Islet precursor cell (in vitro differentiated cells): ENCODE measurements around the gene TMEM141.

ENCODE experiments used
- DNase-seq: peaks from one replicate; pipeline ENCODE4 v3.0.0-alpha.2; 2018

Gene TMEM141

GRCh38 chr9:136790640-136791515, at the start of gene TMEM141:
TSS of gene TMEM141 (plus strand) at chr9:136791344. CDS start at chr9:136791371, 27 bp downstream.
- DNase-seq: peak; percentile 100

GRCh38 chr9:136741883-136742571, 49.1 kb upstream of the TMEM141 start:
- DNase-seq: no peak

GRCh38 chr9:136742591-136743391, 48.4 kb upstream of the TMEM141 start, which contains the start of gene LCN10:
TSS of gene LCN10 (minus strand) at chr9:136742940. CDS start at chr9:136742903, 37 bp downstream.
- peak; percentile 87 for DNase-seq

- DNase-seq: no peak
Observed at GRCh38 chr9:136743639-136744211, 47.4 kb upstream of the TMEM141 start.

GRCh38 chr9:136744773-136745172, 46.4 kb upstream of the TMEM141 start:
- no peak for DNase-seq

- no peak for DNase-seq
Observed at GRCh38 chr9:136745389-136746154, 45.6 kb upstream of the TMEM141 start.

- DNase-seq: no peak
Observed at GRCh38 chr9:136746155-136746490, 45.0 kb upstream of the TMEM141 start.

- no peak for DNase-seq
Observed at GRCh38 chr9:136746621-136747020, 44.5 kb upstream of the TMEM141 start.

GRCh38 chr9:136747161-136748060, 43.7 kb upstream of the TMEM141 start:
- DNase-seq: no peak

GRCh38 chr9:136748201-136748600, 42.9 kb upstream of the TMEM141 start, which contains the start of gene LCN6:
TSS of gene LCN6 (minus strand) at chr9:136748525. CDS start at chr9:136748483, 42 bp downstream.
- no peak for DNase-seq

GRCh38 chr9:136748666-136749611, 42.2 kb upstream of the TMEM141 start:
- no peak for DNase-seq

- no peak for DNase-seq
Observed at GRCh38 chr9:136750526-136750925, 40.6 kb upstream of the TMEM141 start.

GRCh38 chr9:136751244-136751643, 39.9 kb upstream of the TMEM141 start:
- DNase-seq: no peak

GRCh38 chr9:136751814-136752213, 39.3 kb upstream of the TMEM141 start:
- DNase-seq: no peak

- DNase-seq: no peak
Observed at GRCh38 chr9:136753371-136754058, 37.6 kb upstream of the TMEM141 start.

GRCh38 chr9:136754059-136754572, 37.0 kb upstream of the TMEM141 start:
- no peak for DNase-seq

GRCh38 chr9:136754626-136755301, 36.4 kb upstream of the TMEM141 start:
- peak; percentile 70 for DNase-seq
